Karpas-422 (cell line): Measurements from ENCODE around the gene NUDT6. TPM values are rescaled to one million over a fixed set of nuclear protein-coding genes. Genes with fewer than 3 reads are reported as not detected.
"Not testable (repeated sequence)": the region's sequence is repeated elsewhere in the genome, so short reads cannot be mapped to it uniquely, and the experiment has no call there.

Experiments
- DNase-seq: peaks from one replicate; pipeline ENCODE4 v3.0.0-alpha.2; 2015
- H2AFZ ChIP-seq: fragments of 200-600 bp; sonication (generic); 2 replicates; pipeline ENCODE4 v1.6.1; 2014; ENCODE audit warnings: antibody characterized with exemption, low read length, mixed read lengths
- H3K27ac ChIP-seq: fragments of 200-600 bp; sonication (generic); 2 replicates; pipeline ENCODE4 v1.5.1; 2014; ENCODE audit warnings: mild to moderate bottlenecking, low read length, moderate library complexity
- H3K27me3 ChIP-seq: fragments of 200-600 bp; sonication (generic); 2 replicates; pipeline ENCODE4 v1.6.1; 2014; ENCODE audit warnings: low read length, mixed read lengths
- H3K36me3 ChIP-seq: fragments of 200-600 bp; sonication (generic); 2 replicates; pipeline ENCODE4 v1.6.1; 2014; ENCODE audit warnings: low read length, mixed read lengths; ENCODE audit not compliant: insufficient read depth
- H3K4me1 ChIP-seq: fragments of 200-600 bp; sonication (generic); 2 replicates; pipeline ENCODE4 v1.6.1; 2014; ENCODE audit warnings: mild to moderate bottlenecking, low read length, mixed read lengths
- H3K4me2 ChIP-seq: fragments of 200-600 bp; sonication (generic); 2 replicates; pipeline ENCODE4 v1.6.1; 2014; ENCODE audit warnings: low read length, low read depth, mild to moderate bottlenecking; ENCODE audit not compliant: poor library complexity, severe bottlenecking
- H3K4me3 ChIP-seq: fragments of 200-600 bp; sonication (generic); 2 replicates; pipeline ENCODE4 v1.5.1; 2014; ENCODE audit warnings: mild to moderate bottlenecking, antibody characterized with exemption, low read length, mixed read lengths
- H3K79me2 ChIP-seq: fragments of 200-600 bp; sonication (generic); 2 replicates; pipeline ENCODE4 v1.6.1; 2014; ENCODE audit warnings: mild to moderate bottlenecking, low read length, mixed read lengths
- H3K9ac ChIP-seq: fragments of 200-600 bp; sonication (generic); 2 replicates; pipeline ENCODE4 v1.6.0; 2014; ENCODE audit warnings: low read length
- H3K9me2 ChIP-seq: fragments of 200-600 bp; sonication (generic), shearing (Covaris generic); replicated peaks from 2 replicates; pipeline ENCODE4 v1.6.0; 2014; ENCODE audit warnings: mild to moderate bottlenecking, low read length, moderate library complexity; ENCODE audit not compliant: insufficient read depth
- H3K9me3 ChIP-seq: fragments of 300-700, 200-600 bp; sonication (generic); 2 replicates; pipeline ENCODE4 v1.6.1; 2014; ENCODE audit warnings: low read length, mixed read lengths
- H4K20me1 ChIP-seq: fragments of 200-600 bp; sonication (generic); 2 replicates; pipeline ENCODE4 v1.6.1; 2014; ENCODE audit warnings: mild to moderate bottlenecking, antibody characterized with exemption, low read length, low read depth; ENCODE audit not compliant: insufficient read depth
- total RNA-seq: library from RNA; depleted of rRNA; stranded (reverse); fragments of >200 nt; shearing (Covaris generic); gene quantifications from 2 replicates; pipeline ENCODE4 v1.2.3, GENCODE V29; 2014; ENCODE audit warnings: low replicate concordance

NUDT6 gene
- total RNA-seq, 1 experiment from 2014 or later = 17.7 TPM

DNA sequence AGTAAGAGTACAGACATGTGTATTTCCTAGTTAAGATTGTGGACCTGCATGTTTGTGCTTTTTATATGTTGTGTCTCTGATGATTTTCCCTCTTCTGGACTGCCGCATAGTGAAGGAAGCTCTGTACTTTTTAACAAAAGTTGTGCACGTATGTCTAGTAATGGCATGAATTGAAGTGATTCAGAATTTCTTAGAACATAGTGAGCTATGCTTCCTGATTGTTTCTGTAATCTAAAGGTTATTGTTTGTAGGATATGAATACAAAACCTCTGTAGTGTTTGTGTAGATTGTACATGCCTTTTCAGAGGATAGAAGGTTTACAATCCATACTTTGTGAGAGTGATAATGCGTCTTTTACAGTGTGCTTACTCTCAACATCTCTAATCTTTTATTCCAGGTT is 37.0 kb upstream of the NUDT6 start:
- H2AFZ ChIP-seq = no peak overlapping the region
- H3K9ac ChIP-seq = no peak overlapping the region
- no peaks in the 10 kb centered on the region for H3K4me1 ChIP-seq
- no peak overlapping the region for H3K27ac ChIP-seq
- H3K9me2 ChIP-seq = no peaks in the 10 kb centered on the region
- peaks cover 48% of the 10 kb centered on the region for H3K79me2 ChIP-seq
- no peaks in the 10 kb centered on the region for H3K27me3 ChIP-seq
- H3K4me3 ChIP-seq = no peak overlapping the region
- DNase-seq = no peak
- H3K36me3 ChIP-seq = peaks cover 7% of the 10 kb centered on the region; the same call in 1 of the 2 replicates
- no peaks in the 10 kb centered on the region for H4K20me1 ChIP-seq
- no peaks in the 10 kb centered on the region for H3K9me3 ChIP-seq
- H3K4me2 ChIP-seq = no peak overlapping the region

- Histone ChIP-seq H3K4me3 (no peak overlapping the region), H2AFZ (no peak overlapping the region), H3K36me3 (peaks cover 7% of the 10 kb centered on the region), H3K4me1 (no peaks in the 10 kb centered on the region), H3K79me2 (peaks cover 47% of the 10 kb centered on the region), H4K20me1 (no peaks in the 10 kb centered on the region), H3K4me2 (no peak overlapping the region), H3K9ac (no peak overlapping the region), H3K27ac (no peak overlapping the region), H3K9me2 (peaks cover 2% of the 10 kb centered on the region; the same call in 1 of the 2 replicates), H3K27me3 (no peaks in the 10 kb centered on the region), H3K9me3 (no peaks in the 10 kb centered on the region)
- no peak for DNase-seq
These were observed 36.1 kb upstream of the NUDT6 start for GRCh38 chr4:122958505-122958904.

GRCh38 chr4:122953924-122954323 is 31.5 kb upstream of the NUDT6 start:
- H3K9me2 ChIP-seq = peaks cover 3% of the 10 kb centered on the region; the same call in 1 of the 2 replicates

GRCh38 chr4:122952028-122952427 is 29.6 kb upstream of the NUDT6 start:
- H3K4me2 ChIP-seq = no peak overlapping the region
- H3K27me3 ChIP-seq = no peaks in the 10 kb centered on the region
- H3K9me3 ChIP-seq = no peaks in the 10 kb centered on the region
- no peak overlapping the region for H2AFZ ChIP-seq
- H3K79me2 ChIP-seq = peaks cover 6% of the 10 kb centered on the region; the same call in 1 of the 2 replicates
- H3K4me3 ChIP-seq = no peak overlapping the region
- H3K36me3 ChIP-seq = peaks cover 38% of the 10 kb centered on the region
- H3K4me1 ChIP-seq = no peaks in the 10 kb centered on the region
- no peaks in the 10 kb centered on the region for H4K20me1 ChIP-seq
- DNase-seq = no peak
- H3K27ac ChIP-seq = no peak overlapping the region
- H3K9ac ChIP-seq = no peak overlapping the region
- H3K9me2 ChIP-seq = peaks cover 3% of the 10 kb centered on the region; the same call in 1 of the 2 replicates

More at GRCh38 chr4:122953924-122954323, 31.5 kb upstream of the NUDT6 start:
- H3K27me3 ChIP-seq = no peaks in the 10 kb centered on the region
- H3K27ac ChIP-seq = no peak overlapping the region
- no peaks in the 10 kb centered on the region for H3K9me3 ChIP-seq
- no peaks in the 10 kb centered on the region for H3K4me1 ChIP-seq
- peaks cover 27% of the 10 kb centered on the region for H3K36me3 ChIP-seq
- peaks cover 8% of the 10 kb centered on the region for H3K79me2 ChIP-seq
- no peak for DNase-seq
- no peak overlapping the region for H3K9ac ChIP-seq
- H3K4me3 ChIP-seq = no peak overlapping the region
- no peaks in the 10 kb centered on the region for H4K20me1 ChIP-seq
- no peak overlapping the region for H3K4me2 ChIP-seq
- H2AFZ ChIP-seq = no peak overlapping the region

DNA sequence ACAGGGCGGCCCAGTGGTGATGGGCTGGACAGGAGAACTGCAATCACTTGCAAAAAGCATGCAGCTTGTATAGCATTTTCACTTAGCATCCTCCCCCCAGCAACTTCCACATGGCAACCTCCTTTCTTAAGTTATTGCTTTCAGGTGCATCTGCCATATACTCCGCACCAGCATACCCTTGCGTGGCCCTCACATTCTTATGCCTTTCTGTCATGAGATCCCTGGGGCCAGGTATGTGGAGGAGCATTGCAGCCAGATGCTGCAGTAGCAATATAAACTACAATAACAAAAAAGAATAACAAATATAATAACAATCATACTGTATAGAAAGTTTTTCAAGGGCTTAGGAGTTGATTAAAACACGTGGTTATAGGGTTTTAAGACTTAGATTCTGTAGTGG is 26.3 kb upstream of the NUDT6 start:
- Histone ChIP-seq H3K9me2 (0 out of 2 replicates have a peak, but pooled peaks cover 2% of the 10 kb centered on the region), H2AFZ (no peak overlapping the region), H3K4me2 (no peak overlapping the region), H3K79me2 (0 out of 2 replicates have a peak, but pooled peaks cover 2% of the 10 kb centered on the region), H3K9ac (no peak overlapping the region), H3K27ac (no peak overlapping the region), H3K9me3 (no peaks in the 10 kb centered on the region), H3K4me1 (no peaks in the 10 kb centered on the region), H3K4me3 (no peak overlapping the region), H4K20me1 (no peaks in the 10 kb centered on the region), H3K27me3 (no peaks in the 10 kb centered on the region), H3K36me3 (peaks cover 38% of the 10 kb centered on the region)
- DNase-seq = no peak

- H3K9me3 ChIP-seq = no peaks in the 10 kb centered on the region
These were observed 23.7 kb upstream of the NUDT6 start for GRCh38 chr4:122946142-122946541.

DNA sequence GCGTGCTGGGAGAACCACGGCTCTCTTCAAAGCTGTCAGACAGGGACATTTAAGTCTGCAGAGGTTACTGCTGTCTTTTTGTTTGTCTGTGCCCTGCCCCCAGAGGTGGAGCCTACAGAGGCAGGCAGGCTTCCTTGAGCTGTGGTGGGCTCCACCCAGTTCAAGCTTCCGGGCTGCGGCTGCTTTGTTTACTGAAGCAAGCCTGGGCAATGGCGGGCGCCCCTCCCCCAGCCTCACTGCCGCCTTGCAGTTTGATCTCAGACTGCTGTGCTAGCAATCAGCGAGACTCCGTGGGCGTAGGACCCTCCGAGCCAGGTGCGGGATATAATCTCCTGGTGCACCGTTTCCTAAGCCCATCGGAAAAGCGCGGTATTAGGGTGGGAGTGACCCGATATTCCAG is 22.7 kb upstream of the NUDT6 start:
- peaks cover 19% of the 10 kb centered on the region for H3K36me3 ChIP-seq
- DNase-seq, H3K4me1 ChIP-seq, H3K4me3 ChIP-seq, H3K9me2 ChIP-seq, H3K9me3 ChIP-seq, H2AFZ ChIP-seq, H4K20me1 ChIP-seq, H3K79me2 ChIP-seq, H3K4me2 ChIP-seq, H3K27ac ChIP-seq, H3K27me3 ChIP-seq, H3K9ac ChIP-seq: not testable (repeated sequence)

More at GRCh38 chr4:122946142-122946541, 23.7 kb upstream of the NUDT6 start:
- Histone ChIP-seq H3K27me3 (no peaks in the 10 kb centered on the region), H4K20me1 (no peaks in the 10 kb centered on the region), H3K9ac (no peak overlapping the region), H3K36me3 (peaks cover 25% of the 10 kb centered on the region), H3K4me3 (no peak overlapping the region), H3K4me1 (no peaks in the 10 kb centered on the region), H3K79me2 (0 out of 2 replicates have a peak, but pooled peaks cover 2% of the 10 kb centered on the region), H3K9me2 (no peaks in the 10 kb centered on the region), H3K27ac (no peak overlapping the region), H2AFZ (no peak overlapping the region), H3K4me2 (no peak overlapping the region)
- no peak for DNase-seq

DNA sequence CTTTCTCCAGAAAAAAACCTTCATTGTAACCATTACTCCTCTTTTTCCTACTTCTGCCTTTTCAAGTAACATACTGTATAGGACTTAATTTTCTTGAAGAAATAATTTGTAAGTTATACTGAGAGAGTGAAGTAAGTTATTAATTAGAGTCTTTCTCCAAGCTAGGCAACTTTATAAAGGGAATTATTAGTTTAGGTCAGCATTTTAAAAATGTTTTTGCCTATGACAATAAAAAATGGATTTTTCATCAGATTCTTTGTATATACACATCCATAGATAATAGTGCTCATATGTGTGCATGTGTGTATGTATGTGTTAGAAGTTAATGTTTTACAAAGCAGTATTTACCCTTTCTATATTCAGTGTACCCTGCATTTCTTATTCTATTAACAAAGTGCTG is 10.4 kb upstream of the NUDT6 start:
- Histone ChIP-seq H3K4me2 (no peak overlapping the region), H3K27ac (no peak overlapping the region), H3K36me3 (peaks cover 50% of the 10 kb centered on the region), H3K27me3 (no peaks in the 10 kb centered on the region), H4K20me1 (no peaks in the 10 kb centered on the region), H3K9me2 (no peaks in the 10 kb centered on the region), H2AFZ (no peak overlapping the region), H3K4me3 (no peak overlapping the region), H3K9me3 (no peaks in the 10 kb centered on the region), H3K9ac (no peak overlapping the region), H3K79me2 (peaks cover 22% of the 10 kb centered on the region), H3K4me1 (no peaks in the 10 kb centered on the region)
- DNase-seq = no peak
